Ascending aorta (tissue), 2 donors: Measurements from ENCODE around the gene TBX19. TPM values are rescaled to one million over a fixed set of nuclear protein-coding genes. Genes with fewer than 3 reads are reported as not detected.
A peak's percentile ranks its signal among the peaks of the same experiment; 100 is the strongest.

Experiments
- DNase-seq, 2 donors: peaks; one replicate each; pipeline ENCODE4 v3.0.0-alpha.2; 2019; ENCODE audit warnings: low spot score in 2 of 2
- H3K27ac ChIP-seq, 2 donors: fragments of 200-600 bp; sonication (generic); one replicate each; pipeline ENCODE4 v1.5.1; 2016 to 2017; ENCODE audit warnings: mild to moderate bottlenecking in 1 of 2
- H3K27me3 ChIP-seq: fragments of 200-600 bp; sonication (generic); one replicate; pipeline ENCODE4 v1.5.1; 2017
- H3K36me3 ChIP-seq, 2 donors: fragments of 200-600 bp; sonication (generic); one replicate each; pipeline ENCODE4 v1.5.1; 2016
- H3K4me1 ChIP-seq, 2 donors: fragments of 200-600 bp; sonication (generic); one replicate each; pipeline ENCODE4 v1.5.1; 2016 to 2017; ENCODE audit warnings: mild to moderate bottlenecking in 1 of 2
- H3K4me3 ChIP-seq, 2 donors: fragments of 200-600 bp; sonication (generic); one replicate each; pipeline ENCODE4 v1.5.1; 2016 to 2017; ENCODE audit warnings: mild to moderate bottlenecking in 1 of 2
- H3K9me3 ChIP-seq, 2 donors: fragments of 200-600 bp; sonication (generic); one replicate each; pipeline ENCODE4 v1.5.1; 2016
- intact Hi-C: fragments of 100-400 bp; cut with DNase I; formaldehyde crosslinking; loops from one replicate; pipeline ENCODE4 v1.15.1; 2023
- total RNA-seq: library from RNA; depleted of rRNA; stranded (reverse); fragments of >200 nt; gene quantifications from one replicate; pipeline ENCODE4 v1.1.0, GENCODE V29; 2016
- TF ChIP-seq, protein P1 (sequence below), 3 experiments: fragments of 200-600 bp in 2 of 3; fragments of 450-650 bp in 1 of 3; sonication (generic) in 2 of 3; IDR thresholded peaks; one replicate each; pipeline ENCODE4 v1.5.1; 2016 to 2019; ENCODE audit warnings: antibody characterized with exemption in 3 of 3, mild to moderate bottlenecking in 1 of 3, moderate library complexity in 1 of 3

The TBX19 gene
- total RNA-seq, 1 donor from 2014 or later: 0.64 TPM

- DNase-seq: no peak
- intact Hi-C loops: no loop called here
- TF ChIP-seq, protein P1, sequence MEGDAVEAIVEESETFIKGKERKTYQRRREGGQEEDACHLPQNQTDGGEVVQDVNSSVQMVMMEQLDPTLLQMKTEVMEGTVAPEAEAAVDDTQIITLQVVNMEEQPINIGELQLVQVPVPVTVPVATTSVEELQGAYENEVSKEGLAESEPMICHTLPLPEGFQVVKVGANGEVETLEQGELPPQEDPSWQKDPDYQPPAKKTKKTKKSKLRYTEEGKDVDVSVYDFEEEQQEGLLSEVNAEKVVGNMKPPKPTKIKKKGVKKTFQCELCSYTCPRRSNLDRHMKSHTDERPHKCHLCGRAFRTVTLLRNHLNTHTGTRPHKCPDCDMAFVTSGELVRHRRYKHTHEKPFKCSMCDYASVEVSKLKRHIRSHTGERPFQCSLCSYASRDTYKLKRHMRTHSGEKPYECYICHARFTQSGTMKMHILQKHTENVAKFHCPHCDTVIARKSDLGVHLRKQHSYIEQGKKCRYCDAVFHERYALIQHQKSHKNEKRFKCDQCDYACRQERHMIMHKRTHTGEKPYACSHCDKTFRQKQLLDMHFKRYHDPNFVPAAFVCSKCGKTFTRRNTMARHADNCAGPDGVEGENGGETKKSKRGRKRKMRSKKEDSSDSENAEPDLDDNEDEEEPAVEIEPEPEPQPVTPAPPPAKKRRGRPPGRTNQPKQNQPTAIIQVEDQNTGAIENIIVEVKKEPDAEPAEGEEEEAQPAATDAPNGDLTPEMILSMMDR (IDR thresholded peaks at IDR 0.05): no peak
- Histone ChIP-seq H3K4me3 (no peak overlapping the region), H3K9me3 (no peaks in the 10 kb centered on the region), H3K36me3 (peaks cover 45 to 66% of the 10 kb centered on the region in 2 donors), H3K27me3 (no peaks in the 10 kb centered on the region), H3K27ac (peak overlapping the region; percentile 29 to 76), H3K4me1 (peaks cover 0 to 28% of the 10 kb centered on the region in 2 donors)
Measured at GRCh38 chr1:168243198-168243597, 37.5 kb upstream of the TBX19 start.

DNA sequence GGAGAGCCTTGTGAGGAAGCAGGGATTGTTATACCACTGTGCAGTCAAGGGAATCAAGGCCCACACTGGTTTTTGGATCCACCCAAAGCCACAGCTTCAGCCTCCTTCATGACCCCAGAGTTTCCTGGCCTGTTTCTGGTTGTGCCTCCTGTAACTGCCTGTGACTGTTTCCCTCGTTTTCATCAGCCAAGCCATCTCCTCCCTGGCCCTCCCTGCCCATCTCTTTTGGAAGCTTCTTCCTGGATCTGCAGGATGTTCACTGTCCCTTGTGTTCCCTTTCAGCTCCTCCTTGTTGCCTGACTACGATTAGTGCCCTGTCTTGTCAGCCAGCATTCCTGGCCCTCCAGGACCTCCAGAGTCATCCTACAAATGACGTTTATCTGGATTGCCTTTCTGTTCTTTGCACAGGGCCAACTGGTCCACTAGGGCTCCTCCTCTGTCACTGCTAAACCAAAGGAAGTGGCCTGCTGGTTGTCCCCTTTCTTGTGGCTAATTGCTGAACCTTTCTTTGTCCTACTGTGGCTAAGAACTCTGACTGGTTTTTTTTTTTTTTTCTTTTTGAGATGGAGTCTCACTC lies 37.0 kb upstream of the TBX19 start:
- TF ChIP-seq, protein P1 (IDR thresholded peaks at IDR 0.05): no peak
- H3K4me3 ChIP-seq: no peak overlapping the region
- peak overlapping the region; percentile 29 to 76 for H3K27ac ChIP-seq
- no peaks in the 10 kb centered on the region for H3K27me3 ChIP-seq
- H3K36me3 ChIP-seq: peaks cover 40 to 66% of the 10 kb centered on the region in 2 donors
- intact Hi-C loops: no loop called here
- no peak for DNase-seq
- H3K4me1 ChIP-seq: peaks cover 0 to 28% of the 10 kb centered on the region in 2 donors
- no peaks in the 10 kb centered on the region for H3K9me3 ChIP-seq

GRCh38 chr1:168245042-168245441 lies 35.6 kb upstream of the TBX19 start:
- peak overlapping the region in 1 of 2 donors; percentile 76 for H3K27ac ChIP-seq

GRCh38 chr1:168246506-168246905 lies 34.2 kb upstream of the TBX19 start:
- intact Hi-C loops: no loop called here
- TF ChIP-seq, protein P1 (IDR thresholded peaks at IDR 0.05): no peak
- DNase-seq: no peak
- Histone ChIP-seq H3K27ac (peak overlapping the region; percentile 2 to 24), H3K4me1 (peaks cover 0 to 33% of the 10 kb centered on the region in 2 donors), H3K36me3 (peaks cover 45 to 58% of the 10 kb centered on the region in 2 donors), H3K9me3 (no peaks in the 10 kb centered on the region), H3K4me3 (no peak overlapping the region), H3K27me3 (no peaks in the 10 kb centered on the region)

More at GRCh38 chr1:168245042-168245441, 35.6 kb upstream of the TBX19 start:
- no peaks in the 10 kb centered on the region for H3K9me3 ChIP-seq
- H3K4me3 ChIP-seq: no peak overlapping the region
- peaks cover 41 to 60% of the 10 kb centered on the region in 2 donors for H3K36me3 ChIP-seq
- no peaks in the 10 kb centered on the region for H3K27me3 ChIP-seq
- intact Hi-C loops: no loop called here
- TF ChIP-seq, protein P1 (IDR thresholded peaks at IDR 0.05): no peak
- no peak for DNase-seq
- H3K4me1 ChIP-seq: peaks cover 0 to 28% of the 10 kb centered on the region in 2 donors

DNA sequence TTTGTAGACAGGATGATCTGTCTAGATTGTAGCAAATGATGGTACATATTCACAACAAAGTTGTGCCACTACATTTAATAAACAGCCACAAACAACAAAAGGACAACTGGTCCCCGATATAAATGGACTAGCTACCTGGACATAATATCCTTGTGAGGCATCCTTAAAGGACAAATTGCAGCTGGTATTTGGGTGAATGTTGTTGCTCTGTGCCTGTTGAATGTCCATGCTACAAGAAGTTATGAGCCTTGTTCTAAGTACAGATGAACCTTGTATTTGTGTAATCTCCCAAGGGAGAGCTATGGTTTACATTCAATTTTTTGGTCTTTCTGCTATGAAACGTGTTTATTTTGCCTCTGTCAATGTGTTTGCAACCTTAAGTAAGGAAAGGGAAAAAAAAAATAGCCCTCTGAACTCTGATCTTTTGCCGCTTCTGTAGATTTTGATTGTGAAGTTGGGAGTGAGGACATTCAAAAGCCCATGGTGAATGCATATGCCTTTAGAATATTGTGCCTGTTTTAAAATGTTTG lies 28.4 kb upstream of the TBX19 start:
- intact Hi-C loops: no loop called here
- no peak for DNase-seq
- peaks cover 4 to 19% of the 10 kb centered on the region in 2 donors for H3K9me3 ChIP-seq
- H3K27ac ChIP-seq: peak overlapping the region in 1 of 2 donors; percentile 46
- peaks cover 0 to 12% of the 10 kb centered on the region in 2 donors for H3K4me1 ChIP-seq
- peaks cover 17 to 38% of the 10 kb centered on the region in 2 donors for H3K36me3 ChIP-seq
- H3K4me3 ChIP-seq: no peak overlapping the region
- TF ChIP-seq, protein P1 (IDR thresholded peaks at IDR 0.05): no peak
- H3K27me3 ChIP-seq: no peaks in the 10 kb centered on the region
